Measurements from ENCODE around the gene ZRANB3.

- TF ChIP-seq CTCF (IDR thresholded peaks at IDR 0.05) (no peak), POLR2A (IDR thresholded peaks at IDR 0.05) (no peak), EP300 (IDR thresholded peaks at IDR 0.05) (no peak)
Observed at GRCh38 chr2:135424849-135425248, 106.2 kb downstream of the ZRANB3 start.

Data from tibial nerve (tissue), 4 donors.